ENCODE data around the gene ZMYND8.
"Not testable (repeated sequence)": the region's sequence is repeated elsewhere in the genome, so short reads cannot be mapped to it uniquely, and the experiment has no call there.

ZMYND8 gene

DNA sequence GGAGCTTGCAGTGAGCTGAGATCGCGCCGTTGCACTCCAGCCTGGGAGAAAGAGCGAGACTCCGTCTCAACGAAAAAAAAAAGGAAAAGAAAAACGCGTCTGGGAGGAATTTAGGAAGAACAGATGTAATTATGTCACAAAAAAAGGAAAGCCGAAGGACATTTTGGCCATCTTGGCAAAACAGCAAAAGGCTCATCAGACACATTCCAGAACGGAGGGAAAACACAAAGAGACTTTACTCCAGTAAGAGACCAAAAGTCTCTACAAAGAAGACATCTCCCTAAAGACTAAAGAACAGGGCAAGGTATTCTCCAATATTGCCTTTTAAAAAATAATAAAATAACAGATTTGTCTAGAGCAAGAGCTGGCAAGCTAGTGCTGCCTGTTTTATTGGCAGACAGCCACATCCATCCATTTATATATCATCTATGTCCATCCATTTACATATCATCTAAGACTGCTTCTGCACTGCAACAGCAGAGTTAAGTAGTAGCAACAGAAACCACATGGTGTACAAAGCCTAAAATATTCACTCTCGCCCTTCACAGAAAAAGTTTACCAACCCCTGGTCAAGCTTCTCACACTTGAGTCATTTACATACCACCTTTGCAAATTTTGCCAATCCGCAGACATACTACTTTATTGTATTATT is 133.9 kb downstream of the ZMYND8 start:
- DNase-seq = no peak

DNA sequence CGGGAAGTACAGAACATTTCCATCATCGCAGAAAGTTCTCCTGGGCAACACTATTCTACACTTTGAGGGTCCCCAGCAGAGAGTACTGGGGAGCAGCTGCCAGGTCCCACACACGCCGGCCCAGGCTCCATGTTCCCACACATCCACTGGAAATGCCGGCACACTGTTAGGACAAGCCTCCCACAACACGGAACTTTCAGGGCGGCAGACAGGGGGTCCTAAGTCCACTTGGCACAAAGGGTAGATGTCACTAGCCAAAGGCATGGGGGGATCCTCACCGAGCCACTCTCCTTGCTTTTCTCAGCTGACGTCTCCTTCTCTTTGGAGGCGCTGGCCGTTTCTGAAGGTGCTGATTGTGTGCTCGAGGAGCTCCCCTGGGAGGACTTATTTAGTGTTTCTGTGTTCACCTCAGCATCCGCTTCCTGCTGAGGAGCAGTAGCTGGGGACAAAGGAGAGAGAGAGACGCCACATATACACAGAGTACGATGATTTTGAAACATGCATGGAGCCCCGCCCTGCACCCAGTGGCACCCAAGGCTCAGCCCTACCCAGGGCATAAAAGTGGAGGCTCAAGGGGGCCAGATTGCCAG is 135.4 kb downstream of the ZMYND8 start:
- DNase-seq = no peak

DNA sequence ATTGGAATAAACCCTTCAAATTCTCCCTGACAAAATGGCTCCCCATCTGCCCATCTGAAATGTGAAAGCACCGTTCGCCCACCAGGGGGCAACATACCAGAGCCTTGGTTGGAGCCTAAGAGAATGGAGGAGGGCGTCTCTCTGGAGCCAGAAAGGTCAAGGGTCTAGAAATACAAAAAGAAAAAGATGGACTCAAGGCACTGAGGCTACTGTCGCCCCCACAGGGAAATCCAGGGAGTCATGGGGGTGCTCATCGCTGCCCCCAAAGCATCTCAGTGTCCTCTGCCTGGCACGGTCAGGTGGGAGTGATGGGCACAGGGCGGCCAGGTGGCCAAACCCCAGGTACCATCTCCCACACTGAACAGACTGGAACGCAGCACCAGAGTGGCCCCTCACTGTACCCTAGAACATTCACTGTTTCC is 136.3 kb downstream of the ZMYND8 start:
- peak; percentile 38 for DNase-seq

DNA sequence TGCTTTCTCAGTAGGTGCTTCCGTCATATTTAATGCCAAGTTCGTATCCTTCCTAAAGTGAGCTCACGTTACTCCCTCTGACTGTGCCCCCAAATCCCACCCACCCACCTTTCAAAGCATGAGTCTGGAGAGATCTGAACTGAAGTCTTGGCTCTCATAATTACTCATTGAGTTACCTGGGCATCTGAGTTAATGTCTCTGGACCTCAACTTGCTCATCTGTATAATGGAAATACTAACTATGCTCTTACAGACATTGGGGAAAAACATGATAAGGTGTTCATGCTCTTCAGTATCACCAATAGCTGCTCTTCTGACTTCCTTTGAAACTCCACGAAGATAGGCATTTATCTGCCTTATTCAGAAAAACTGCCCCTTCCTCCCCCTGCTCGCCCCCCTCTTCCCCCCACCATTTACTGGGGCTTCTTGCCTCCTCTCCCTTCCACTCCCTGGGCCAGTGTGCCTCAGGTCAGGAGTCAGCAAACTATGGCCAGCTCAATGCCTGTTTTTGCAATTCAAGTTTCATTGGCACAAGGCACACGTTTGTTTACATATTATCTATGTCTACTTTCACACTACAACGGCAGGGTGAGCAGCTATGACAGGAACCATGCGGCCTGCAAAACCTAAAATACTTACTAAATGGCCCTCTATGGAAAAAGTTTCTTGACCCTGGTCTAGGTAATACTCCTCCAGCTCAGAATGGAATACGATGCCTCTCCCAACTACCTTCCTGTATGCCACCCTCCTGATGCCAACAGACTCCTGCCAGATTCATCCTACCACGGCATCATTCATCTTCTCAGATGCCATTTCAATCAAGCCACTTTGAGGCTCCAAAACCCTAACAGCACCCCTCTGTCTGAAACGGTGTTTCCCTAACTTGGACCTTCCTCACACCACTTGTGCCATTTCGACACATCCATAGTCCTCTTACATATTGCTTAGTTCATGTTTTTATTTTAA is 138.7 kb downstream of the ZMYND8 start:
- no peak for DNase-seq

DNA sequence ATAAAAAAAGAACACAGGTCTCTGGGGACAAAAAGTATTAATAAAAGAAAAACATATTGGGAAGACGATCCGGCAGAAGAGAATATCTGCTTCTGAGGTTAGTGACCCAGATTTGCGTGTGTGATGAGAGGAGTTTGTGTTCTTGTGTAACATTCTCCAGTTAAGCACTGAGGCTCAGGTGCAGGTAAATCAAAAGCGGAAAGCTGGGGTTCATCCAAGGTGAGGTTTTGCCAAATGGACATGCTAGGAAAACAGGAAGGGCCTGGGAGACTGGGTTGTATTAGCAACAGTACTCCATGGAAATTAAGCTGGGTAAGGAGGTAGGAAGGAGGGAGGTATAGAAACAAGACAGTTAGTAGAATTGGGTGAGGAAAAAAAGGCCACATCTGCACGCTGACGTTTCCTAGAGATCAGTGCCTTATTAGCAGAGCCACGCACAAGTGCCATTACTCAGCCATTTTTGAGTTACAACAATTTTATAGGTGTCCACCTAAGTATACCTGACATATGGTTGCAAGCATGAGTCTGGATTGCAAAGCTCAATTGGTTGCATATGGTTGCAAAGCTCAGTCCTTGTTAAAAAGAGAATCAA is 139.6 kb downstream of the ZMYND8 start:
- DNase-seq = no peak

DNA sequence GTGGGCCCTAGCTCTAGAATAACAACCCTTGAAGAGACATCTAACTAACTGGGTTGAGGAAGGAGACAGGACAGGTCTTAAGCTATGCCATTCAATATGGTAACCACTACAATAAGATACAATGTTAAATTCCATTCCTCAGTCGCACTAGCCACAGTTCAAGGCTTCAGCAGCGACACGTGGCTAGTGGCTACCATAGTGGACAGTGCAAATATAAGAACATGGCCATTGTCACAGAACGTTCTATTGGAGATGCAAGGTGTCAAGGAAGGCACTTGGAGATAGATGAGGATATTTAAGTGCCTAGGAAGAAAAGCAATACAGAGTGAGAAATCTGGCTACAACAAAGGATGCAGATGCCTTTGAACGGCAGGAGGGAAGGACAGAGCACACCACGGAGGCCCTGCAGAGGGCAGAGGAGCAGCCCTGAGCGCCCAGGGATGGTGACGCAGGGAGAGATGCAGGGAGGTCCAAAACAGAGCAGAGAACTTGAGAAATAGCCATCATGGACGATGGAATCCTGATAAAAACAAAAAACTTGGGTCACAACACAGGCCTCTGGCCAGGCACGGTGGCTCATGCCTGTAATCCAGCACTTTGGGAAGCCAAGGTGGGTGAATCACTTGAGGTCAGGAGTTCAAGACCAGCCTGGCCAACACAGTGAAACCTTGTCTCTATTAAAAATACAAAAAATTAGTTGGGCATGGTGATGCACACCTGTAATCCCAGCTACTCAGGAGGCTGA is 140.7 kb downstream of the ZMYND8 start:
- DNase-seq = no peak

DNA sequence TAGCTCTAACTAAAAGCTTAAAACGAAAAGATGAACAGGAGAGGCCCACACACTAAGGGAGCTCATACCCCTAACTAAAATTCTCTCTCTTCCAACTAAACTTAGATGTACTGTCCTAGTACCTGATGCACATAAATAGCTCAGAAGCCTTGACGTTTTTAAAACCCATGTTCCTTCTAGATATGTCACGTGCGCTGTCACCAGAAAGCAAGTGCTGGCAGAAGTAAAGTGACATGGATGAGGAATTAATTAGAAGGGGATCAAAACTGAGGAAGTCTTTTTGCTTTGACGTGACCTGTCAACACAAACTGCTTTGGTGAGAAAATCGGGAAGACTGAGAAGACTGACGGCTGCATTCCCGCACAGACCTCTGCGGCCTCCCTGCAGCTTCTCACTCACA is 142.5 kb downstream of the ZMYND8 start:
- DNase-seq = no peak

DNA sequence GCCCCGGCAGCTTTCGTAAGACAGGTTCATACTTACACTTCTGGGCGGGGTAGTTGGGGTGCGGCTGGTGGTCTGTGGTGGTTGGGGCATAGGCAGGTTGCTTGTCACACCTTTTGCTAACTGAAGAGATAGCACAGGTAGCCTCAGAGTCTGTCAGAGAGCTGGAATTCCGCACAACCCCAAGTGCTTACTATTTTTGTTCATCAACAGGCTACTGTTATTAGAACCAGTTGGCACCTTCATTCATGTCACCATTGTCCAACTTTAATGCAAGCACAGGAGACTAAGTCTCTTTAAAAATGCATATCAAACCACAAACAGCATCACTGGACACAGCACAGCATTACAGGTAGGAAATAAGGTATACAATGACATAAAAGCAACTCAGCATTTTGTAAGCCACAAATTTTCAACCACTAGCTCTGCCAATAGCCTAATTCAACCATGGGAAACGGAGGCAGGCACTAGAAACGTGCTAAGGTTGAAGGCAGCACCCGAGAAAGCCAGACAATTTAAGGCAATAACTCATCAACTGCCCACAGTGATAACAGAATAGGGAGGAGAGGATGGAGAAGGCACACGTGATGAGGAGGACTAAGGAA is 143.8 kb downstream of the ZMYND8 start:
- no peak for DNase-seq

DNA sequence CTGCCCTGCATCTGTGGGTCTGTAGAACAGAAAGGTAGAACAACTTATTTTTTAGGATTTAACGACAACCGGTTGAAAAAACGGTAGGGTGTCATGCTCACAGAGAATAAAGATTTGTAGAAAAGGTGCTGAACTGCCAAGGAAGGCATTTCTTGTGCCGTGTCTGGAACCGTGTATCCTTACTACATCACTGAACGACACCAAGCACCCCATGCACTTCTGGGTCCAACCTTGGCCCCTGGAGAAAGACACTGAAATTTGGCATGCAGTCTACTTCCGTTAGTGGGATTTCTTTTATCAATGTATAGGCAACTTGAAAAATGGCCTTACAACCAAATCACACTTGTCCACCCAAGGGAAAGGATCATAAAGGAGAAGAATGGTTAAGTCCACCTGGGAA is 145.5 kb downstream of the ZMYND8 start:
- DNase-seq = no peak

DNA sequence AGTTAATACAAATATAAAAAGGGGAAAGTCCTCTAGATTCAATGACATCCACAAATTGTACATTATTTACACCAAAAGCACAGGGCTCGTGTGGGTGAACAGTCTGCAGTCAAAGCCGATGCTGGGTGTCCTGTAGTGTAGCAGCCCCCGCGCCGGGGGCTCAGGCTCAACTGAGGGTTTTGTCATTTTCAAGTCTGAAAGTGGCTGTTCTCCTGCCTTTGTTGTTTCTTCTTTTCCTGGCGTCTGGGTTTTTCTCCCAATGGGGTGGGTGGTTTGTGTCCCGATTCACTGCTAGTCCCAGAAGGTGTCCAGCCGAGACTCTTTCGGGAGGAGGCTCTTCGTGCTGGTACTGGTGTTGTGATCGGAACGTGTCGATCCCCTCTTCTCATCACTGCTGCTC is 146.0 kb downstream of the ZMYND8 start:
- DNase-seq = no peak

DNA sequence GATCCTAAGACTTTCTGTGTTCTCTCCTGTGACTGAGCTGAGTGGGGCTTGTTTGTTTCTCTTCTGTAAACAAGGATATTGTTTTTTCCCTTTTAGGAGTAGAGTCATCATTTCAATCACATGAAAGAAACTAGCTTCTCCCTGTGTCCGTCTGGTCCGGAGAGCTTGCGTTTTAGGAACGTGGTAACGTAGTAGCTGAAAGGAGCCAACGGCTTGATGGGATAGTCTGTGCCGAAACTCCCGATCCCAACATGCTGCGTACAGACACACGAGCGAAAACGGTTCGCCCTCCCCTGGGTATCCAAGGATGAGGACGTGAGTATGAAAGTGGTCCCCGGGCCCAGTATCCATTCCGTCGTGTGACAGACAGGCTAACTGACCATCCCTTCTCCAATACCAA is 146.5 kb downstream of the ZMYND8 start:
- DNase-seq = no peak

DNA sequence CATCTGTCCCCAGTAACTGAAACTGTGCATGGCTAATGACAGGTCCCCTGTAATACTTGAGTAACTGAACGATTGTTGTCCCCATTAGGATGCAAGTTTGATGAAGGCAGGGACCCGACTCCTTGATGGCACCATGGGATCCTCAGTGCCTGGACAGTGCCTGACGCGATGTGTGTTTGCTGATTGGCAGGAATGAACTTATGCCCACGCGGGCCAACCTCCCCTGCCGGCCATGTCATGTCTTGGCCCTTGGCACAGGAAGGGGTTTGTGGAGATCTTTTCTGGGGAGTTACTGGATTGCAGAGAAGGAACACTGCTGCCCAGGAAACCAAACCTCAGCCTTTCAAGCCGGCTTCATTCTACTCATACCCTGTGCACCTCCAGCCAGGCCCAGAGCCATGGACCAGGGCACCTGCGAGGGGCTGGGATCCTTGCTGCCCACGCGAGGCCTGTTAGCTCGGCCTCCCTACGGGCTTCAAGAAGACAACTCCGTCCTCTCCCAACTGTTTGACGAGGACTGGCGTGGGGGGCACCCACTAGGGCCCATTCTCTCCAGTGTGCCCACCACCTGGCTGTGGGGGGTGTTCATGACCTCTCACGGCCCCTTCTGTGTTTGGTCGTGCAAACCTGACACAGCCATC is 147.8 kb downstream of the ZMYND8 start:
- no peak for DNase-seq

DNA sequence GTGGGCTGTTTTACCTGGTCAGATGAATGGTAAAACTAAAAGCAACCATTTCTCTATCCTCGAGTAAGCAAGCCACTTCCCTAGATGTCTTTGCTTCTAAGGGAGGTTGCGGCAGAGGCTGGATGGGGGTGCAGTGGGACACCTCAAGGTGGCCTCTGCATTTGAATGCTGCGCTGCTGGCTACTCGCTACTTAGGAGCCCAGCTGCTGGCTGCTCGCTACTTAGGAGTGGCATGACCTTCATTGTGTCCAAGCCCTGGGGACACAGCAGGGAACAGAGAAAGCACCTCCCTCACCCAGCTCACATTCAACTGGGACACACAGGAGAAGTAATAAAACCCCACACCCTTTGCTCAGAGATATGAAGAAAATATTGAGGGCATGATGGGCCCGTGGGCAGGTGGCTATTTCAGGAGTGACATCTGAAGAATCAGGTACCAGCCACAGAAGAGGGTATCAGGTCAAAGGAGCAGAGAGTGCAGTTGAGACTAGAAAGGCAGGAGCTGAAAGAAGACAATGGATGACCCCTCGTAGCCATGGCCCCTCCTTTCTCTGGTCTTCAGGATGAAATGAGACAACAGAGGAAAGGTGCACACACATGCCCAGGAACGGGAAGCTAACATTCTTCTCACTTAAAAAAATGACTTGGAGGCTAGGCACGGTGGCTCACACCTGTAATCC is 149.4 kb downstream of the ZMYND8 start:
- DNase-seq = no peak

DNA sequence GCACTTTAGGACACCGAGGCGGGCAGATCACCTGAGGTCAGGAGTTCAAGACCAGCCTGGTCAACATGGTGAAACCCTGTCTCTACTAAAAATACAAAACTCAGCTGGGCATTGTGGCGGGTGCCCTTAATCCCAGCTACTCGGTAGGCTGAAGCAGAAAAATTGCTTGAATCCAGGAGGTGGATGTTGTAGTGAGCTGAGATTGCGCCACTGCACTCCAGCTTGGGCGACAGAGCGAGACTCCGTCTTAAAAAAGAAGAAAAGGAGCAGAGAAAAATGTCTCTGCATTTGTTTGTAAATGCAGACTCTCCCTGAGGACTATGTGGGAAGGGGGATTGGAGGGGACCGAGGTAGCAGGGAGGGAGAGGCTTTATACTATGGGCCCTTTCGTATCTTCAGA is 149.9 kb downstream of the ZMYND8 start:
- not testable (repeated sequence) for DNase-seq

DNA sequence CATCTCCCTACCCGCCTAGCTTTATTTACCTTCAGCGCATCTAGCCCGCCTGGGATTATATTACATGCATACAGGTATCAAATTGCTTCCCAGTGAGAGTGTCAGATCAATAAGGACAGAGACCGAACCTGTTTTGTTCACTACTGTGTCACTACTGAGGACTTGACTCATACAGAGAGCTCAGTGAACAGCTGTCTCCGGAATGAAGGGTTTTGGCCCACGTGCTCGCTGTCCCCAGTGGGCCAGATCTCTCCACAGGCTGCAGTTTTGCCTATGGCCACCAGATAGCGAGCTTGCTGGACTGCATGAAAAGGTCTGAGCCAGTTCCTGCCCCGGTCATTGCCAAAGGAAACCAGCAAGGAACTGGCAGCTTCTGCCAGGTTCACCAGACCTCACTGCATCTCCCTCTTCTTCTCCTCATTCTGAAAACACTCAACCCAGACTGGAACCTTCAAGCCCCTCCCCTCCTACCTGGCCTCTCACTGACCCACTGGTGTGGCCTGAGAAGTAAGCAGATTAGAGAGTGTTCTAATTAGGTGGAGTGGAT is 150.8 kb downstream of the ZMYND8 start:
- peak; percentile 80 for DNase-seq

DNA sequence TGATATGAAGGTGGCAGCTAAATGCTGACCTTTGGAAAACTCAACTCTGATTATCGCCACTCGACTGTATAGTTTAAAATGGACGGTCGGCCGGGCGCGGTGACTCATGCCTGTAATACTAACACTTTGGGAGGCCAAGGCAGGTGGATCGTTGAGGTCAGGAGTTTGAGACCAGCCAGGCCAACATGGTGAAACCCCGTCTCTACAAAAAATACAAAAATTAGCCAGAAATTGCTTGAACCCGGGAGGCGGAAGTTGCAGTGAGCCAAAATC is 151.7 kb downstream of the ZMYND8 start:
- not testable (repeated sequence) for DNase-seq

DNA sequence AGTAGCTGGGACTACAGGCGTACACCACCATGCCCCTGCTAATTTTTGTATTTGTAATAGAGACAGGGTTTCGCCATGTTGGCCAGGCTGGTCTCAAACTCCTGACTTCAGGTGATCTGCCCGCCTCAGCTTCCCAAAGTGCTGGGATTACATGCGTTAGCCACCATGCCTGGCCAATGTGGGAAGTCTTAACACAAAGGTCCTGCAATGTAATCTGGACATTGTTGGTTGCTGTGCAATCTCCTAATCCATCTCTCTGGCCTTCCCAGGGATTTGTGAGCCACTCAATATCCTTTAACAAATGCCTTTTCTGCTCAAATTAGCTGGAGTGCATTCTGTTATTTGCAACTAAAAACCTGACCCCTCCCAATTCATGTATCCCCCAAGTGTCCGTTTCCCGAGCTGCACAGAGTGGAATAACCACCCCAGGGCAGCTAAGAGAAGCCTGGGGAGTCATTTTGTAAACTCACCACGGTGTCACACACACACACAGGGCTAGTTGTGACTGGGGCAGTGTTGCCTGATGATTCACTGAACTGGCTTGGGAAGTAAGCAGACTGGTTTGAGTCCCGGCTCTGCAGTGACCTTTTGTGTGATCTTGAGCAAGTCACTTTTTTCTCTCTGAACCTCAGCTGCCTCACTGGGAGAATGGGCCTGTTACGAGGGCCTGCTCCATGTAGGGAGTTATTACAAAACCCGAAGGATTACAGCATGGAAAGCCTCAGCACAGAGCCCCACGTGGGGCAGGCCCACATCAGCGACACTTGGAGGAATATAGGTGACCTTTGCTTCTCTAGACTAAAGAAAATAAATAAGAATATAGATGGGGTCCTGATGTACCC is 152.3 kb downstream of the ZMYND8 start:
- peak; percentile 54 for DNase-seq

DNA sequence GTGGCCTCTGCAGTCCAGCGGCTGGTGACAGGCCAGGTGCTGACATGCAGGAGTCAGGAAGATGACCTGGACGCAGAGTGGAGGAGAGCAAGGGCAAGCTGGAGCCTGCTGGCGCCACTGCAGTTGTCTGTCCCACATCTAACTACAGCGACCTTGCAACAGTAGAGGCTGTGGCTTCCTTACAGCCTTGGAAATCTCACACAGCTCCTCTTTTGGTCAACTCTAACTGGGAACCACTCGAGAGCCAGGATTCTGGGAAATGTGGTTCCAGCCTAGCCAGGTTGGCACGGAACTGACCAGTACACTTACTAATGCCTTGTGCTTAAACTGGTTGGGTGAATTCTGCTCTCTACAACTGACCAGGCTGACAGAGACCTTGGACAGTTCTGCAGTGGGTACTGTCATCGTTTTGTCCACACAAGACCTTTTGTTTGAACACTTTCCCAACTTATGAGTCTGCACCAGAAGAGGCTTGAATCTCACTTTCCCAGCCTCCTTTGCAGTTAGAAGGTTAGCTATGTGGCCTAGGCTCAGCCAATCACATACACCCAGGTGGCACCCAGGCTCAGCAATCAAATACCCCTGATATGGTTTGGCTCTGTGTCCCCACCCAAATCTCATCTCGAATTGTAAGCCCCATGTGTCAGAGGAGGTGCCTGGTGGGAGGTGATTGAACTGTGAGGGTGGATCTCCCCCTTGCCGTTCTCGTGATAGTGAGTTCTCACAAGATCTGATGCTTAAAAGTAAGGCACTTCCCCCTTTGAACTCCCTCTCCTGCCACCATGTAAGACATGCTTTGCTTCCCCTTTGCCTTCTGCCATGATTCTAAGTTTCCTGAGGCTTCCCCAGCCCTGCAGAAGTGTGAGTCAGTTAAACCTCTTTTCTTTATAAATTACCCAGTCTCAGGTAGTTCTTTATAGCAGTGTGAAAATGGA is 153.5 kb downstream of the ZMYND8 start:
- no peak for DNase-seq
